NOMO-1 treated with dmso at 0.1 percent for 144 hours (cell line): ENCODE measurements around the gene HERPUD2.
"Not testable (repeated sequence)": the region's sequence is repeated elsewhere in the genome, so short reads cannot be mapped to it uniquely, and the experiment has no call there.

Source experiments
- DNase-seq: peaks from one replicate; lab custom pipeline; 2025; ENCODE audit not compliant: unreplicated experiment; lab: John Stamatoyannopoulos, UW

HERPUD2 gene

GRCh38 chr7:35680403-35681013 lies 14.4 kb downstream of the HERPUD2 start:
- DNase-seq: no peak

GRCh38 chr7:35677582-35678356 lies 17.2 kb downstream of the HERPUD2 start:
- no peak for DNase-seq

- no peak for DNase-seq
Measured at GRCh38 chr7:35676211-35676610, 18.7 kb downstream of the HERPUD2 start.

DNA sequence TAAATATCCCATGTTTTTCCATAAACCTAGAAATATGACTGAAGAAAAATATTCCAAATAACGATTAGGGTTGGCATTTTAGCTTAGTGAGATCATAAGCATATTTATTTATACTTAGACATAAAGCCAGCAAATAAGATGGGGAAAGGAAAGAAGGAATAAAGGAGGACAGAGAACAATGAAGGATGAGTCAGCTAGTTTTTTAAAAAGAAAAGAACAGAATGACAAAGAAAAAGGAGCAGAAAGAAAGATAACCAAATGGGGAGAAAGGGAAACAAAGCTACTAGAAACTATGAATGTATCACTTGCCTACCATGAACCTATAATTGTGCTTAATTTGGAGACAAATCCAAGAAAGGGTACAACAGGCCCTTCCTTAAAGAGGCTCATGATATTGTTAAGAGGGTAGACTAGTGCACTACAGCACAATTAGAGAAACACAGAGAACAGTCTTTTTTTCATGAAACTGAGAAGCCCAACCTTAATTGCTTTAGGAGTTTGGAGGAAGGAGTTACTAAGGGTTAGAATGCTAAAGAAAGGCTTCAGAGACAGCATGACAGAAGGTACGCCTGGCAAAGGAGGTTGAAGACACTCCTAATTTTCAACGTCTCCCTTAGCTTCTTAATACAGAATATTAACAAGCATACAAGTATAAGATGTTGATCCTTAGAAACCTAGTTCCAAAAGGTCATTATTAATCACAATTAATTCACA lies 23.9 kb downstream of the HERPUD2 start:
- DNase-seq: no peak

DNA sequence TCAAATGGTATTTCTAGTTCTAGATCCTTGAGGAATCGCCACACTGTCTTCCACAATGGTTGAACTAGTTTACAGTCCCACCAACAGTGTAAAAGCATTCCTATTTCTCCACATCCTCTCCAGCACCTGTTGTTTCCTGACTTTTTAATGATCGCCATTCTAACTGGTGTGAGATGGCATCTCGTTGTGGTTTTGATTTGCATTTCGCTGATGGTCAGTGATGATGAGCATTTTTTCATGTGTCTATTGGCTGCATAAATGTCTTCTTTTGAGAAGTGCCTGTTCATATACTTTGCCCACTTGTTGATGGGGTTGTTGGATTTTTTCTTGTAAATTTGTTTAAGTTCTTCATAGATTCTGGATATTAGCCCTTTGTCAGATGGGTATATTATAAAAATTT lies 34.5 kb downstream of the HERPUD2 start:
- not testable (repeated sequence) for DNase-seq

GRCh38 chr7:35658606-35659201 lies 36.2 kb downstream of the HERPUD2 start:
- DNase-seq: no peak

DNA sequence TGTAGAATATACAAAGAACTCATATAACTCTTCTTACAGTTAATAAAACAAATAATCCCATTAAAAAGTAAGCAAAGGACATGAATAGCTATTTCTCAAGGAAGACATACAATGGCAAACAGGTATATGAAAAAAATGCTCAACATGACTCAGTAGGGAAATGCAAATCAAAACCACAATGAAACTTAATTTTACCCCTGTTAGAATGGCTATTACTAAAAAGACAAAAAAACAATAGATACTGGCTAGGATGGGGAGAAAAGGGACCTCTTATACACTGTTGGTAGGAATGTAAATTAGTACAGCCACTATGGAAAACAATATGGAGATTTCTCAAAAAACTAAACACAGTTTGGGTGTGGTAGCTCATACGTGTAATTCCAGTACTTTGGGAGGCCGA lies 37.8 kb downstream of the HERPUD2 start:
- DNase-seq: no peak

- not testable (repeated sequence) for DNase-seq
Measured at GRCh38 chr7:35654558-35654957, 40.4 kb downstream of the HERPUD2 start.

- no peak for DNase-seq
Measured at GRCh38 chr7:35652124-35652523, 42.8 kb downstream of the HERPUD2 start.

DNA sequence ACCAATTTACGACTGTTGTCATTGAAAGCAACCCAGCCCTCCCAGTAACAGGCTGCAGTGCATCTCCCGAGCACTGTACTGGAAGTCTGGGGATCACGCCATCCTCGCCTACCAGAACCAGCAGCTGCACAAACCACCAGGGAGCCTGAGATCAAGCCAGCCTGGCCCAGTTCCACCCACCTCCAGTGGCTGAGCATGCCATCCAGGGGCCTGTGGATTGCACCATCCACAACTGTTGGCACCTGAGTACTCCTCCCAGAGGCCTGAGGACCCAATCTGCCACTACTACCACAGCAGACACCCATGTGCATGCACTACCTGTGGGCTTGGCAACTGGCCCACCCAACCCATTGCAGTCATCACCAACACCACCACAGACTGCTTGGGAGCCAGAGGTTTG lies 44.2 kb downstream of the HERPUD2 start:
- DNase-seq: no peak

DNA sequence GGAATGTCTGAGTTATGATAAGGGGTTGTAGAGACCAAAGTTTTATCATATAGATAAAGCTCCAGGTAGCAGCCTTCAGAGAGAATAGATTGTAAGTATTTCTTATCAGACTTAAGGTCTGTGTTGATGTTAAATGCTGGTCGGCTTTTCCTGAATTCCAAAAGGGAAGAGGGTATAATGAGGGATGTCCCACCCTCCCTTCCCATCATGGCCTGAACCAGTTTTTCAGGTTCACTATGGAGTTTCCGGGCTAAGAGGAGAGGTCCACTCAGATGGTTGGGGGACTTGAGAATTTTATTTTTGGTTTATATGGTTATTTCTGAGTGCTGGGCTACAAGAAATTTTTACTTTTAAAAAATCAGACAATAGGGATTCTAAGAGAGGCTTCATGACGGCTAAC lies 45.2 kb downstream of the HERPUD2 start:
- no peak for DNase-seq

DNA sequence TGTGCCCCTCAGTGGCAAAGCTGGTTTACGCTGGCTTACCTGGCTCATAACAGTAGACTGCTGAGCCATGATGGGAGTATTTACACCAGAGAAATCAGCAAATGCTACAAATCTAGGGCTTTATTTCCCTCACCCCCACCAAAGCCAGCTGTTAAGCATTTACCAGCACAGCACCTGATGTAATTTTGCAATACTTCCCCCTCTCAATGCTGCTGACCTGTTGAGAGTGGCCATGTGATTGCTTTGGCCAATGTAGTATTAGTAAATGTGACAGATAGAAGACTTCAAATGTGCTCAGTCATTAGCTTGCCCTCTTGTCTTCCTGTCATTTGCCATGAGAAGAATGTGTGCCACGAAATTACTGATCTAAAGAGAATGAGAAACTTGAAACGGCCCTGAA lies 46.6 kb downstream of the HERPUD2 start:
- DNase-seq: no peak

DNA sequence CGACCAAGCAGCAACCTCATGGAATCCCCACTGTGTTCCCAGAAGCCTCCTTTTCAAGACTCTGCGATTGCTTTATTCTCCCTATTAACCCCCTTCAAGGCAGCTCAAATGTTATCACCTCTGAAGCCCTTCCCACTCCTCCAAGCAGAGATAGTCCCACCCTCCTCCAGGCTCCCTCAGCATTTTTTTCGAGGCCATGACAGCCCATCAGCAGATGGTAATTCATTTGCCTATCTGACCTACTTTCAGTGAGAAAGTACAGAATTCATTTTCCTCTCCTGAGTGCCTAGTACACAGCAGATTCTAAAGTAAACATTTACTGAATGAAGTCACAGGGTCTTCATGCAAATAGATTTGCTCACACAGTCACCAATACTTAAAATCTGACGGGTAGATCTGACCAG lies 47.8 kb downstream of the HERPUD2 start:
- DNase-seq: no peak

GRCh38 chr7:35646289-35647023 lies 48.5 kb downstream of the HERPUD2 start:
- DNase-seq: no peak

- DNase-seq: no peak
Measured at GRCh38 chr7:35645691-35646090, 49.2 kb downstream of the HERPUD2 start.

- no peak for DNase-seq
Measured at GRCh38 chr7:35630024-35630972, 64.6 kb downstream of the HERPUD2 start.

DNA sequence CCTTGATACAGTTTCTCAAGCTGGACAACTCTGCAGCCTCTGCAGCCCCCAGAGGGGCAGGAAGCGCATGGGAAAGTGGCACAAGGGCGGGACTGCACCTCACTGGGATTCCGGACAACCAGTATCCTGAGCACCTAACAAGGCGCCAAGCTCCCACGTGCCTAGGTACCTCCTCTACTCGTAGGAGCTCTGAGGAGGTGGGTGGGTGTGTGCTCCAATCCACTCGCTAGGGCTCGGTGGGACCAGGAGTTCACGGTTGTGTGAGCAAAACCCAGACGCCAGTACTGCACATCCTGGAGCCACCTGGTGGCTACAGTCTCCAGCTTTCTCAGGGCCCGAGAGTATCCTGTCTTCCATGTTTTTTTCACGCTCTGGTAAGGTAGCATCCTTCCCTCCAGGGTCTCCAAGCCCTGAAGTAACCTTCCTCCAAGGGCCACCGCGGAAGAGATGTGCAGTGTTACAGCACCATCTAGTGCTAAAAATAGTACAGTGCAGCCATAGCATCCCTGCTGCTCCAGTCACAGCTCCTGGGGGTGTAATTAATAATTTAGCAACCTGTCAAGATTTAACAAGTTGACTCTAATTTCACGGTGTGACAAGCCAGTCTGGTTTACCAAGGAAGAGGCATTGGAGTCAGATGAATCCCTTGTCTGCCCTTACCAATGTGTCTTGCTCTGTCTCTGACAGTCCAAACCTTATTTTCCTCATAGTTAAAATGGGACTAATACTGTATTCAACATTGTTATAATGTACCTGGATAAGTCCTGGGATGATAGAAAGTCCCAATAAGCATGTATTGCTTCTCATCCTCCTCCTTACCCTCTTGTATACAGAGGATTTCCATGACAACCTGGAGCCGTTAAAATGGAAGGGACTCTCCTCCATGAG lies 70.4 kb downstream of the HERPUD2 start:
- DNase-seq: peak; percentile 11

- no peak for DNase-seq
Measured at GRCh38 chr7:35623381-35623780, 71.6 kb downstream of the HERPUD2 start.

DNA sequence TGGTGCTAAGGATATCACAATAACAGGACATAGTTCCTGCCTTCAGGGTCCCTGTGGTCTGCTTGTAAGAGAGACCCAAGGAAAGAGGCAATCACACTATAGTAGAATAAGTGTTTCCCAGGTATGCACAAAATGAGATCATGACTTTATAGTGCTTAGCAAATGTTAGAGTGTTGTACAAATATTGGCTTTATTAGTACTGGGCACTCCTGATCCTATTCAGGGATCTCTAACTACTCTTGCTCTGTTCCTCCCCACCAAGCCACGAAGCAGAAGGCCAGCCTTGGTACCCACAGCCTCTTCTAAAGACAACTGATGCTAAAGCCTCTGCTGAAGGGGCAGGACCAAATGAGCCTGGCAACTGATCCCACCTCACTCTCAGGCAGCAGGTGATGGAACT lies 75.1 kb downstream of the HERPUD2 start:
- no peak for DNase-seq
